Activated CD8-positive, alpha-beta memory T cell treated with anti-CD3 and anti-CD28 coated beads, Interleukin-2, amount 10 ng/mL, durations not matched to agents 7 days and 5 days (primary cell): ENCODE results near the gene PLXDC2. TPM values are rescaled to one million over a fixed set of nuclear protein-coding genes. Genes with fewer than 3 reads are reported as not detected.

Experiments used
- ATAC-seq: fragments of 150-1000 bp; cut with Tn5 transposase; one replicate; pipeline ENCODE4 v1.10.0; 2021; ENCODE audit warnings: moderate library complexity
- CTCF ChIA-PET: fragments of 350-600 bp; sonication (Branson Sonifier 250); formaldehyde crosslinking; loops from one replicate; lab custom pipeline; 2021; ENCODE audit warnings: antibody characterized with exemption; lab: Charles Lee
- DNase-seq: peaks from one replicate; pipeline ENCODE4 v3.0.0-alpha.2; 2020
- H3K27ac Mint-ChIP-seq: one replicate; pipeline ENCODE4 v1.8.0; 2021; ENCODE audit warnings: mild to moderate bottlenecking, mixed read lengths
- H3K27me3 Mint-ChIP-seq: one replicate; pipeline ENCODE4 v1.8.0; 2021; ENCODE audit warnings: mixed read lengths
- H3K36me3 Mint-ChIP-seq: one replicate; pipeline ENCODE4 v1.8.0; 2021; ENCODE audit warnings: mild to moderate bottlenecking, mixed read lengths
- H3K4me1 Mint-ChIP-seq: one replicate; pipeline ENCODE4 v1.8.0; 2021; ENCODE audit warnings: mixed read lengths
- H3K4me3 Mint-ChIP-seq: one replicate; pipeline ENCODE4 v1.8.0; 2021; ENCODE audit warnings: mild to moderate bottlenecking, moderate library complexity, mixed read lengths
- H3K9me3 Mint-ChIP-seq: one replicate; pipeline ENCODE4 v1.8.0; 2022; ENCODE audit warnings: low read depth, mixed read lengths
- total RNA-seq, 2 experiments: library from RNA; stranded (reverse); gene quantifications; one replicate each; pipeline ENCODE4 v1.2.3, GENCODE V29; 2021

PLXDC2 gene
- total RNA-seq, 2 experiments from 2014 or later, result 0.05 TPM; not detected in 1

DNA sequence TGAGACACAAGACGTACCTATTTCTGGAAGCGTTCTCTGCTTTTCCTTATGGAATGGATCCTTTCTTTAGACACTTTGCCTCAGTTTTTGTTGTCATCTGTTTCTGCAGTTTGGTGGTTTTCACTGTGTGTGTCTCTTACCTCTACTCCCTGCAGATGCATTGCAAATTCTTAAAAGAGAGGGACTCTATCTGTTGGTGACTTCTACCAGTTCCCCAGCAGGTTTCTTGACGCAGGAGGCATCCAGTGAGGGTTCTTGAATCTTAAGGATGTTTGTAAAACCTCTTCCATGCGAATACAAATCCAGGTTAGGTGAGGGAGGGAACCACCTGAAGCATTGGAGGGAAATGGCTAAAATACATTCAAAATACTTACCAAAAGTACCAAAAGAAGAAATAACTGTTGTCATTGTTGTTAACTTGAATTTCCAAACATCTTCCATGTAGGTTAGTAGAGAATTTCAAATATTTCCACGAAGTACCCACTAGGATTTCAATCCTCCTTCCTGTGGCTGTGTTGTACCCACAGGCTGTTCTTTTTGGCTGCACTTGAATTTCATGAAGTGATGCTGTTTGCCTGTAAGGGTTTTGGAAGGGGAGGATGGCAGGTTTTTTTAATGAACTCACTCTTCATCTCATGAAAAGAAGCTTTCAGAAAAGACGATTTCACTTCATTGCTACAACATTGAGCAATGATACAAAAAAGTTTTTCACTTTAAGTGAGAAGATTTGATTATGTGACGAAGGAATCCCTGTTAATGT, 32.2 kb downstream of the PLXDC2 start:
- H3K27ac Mint-ChIP-seq, result no peak overlapping the region
- no peak for ATAC-seq
- H3K36me3 Mint-ChIP-seq, result no peaks in the 10 kb centered on the region
- H3K4me3 Mint-ChIP-seq, result no peak overlapping the region
- no peaks in the 10 kb centered on the region for H3K27me3 Mint-ChIP-seq
- H3K4me1 Mint-ChIP-seq, result no peaks in the 10 kb centered on the region
- DNase-seq, result no peak
- peaks cover 3% of the 10 kb centered on the region for H3K9me3 Mint-ChIP-seq
- CTCF ChIA-PET, result no interaction called here

GRCh38 chr10:19853831-19854230, 37.6 kb downstream of the PLXDC2 start:
- Mint-ChIP-seq H3K9me3 (no peaks in the 10 kb centered on the region), H3K27ac (no peak overlapping the region), H3K36me3 (no peaks in the 10 kb centered on the region), H3K4me3 (no peak overlapping the region), H3K27me3 (no peaks in the 10 kb centered on the region), H3K4me1 (no peaks in the 10 kb centered on the region)
- CTCF ChIA-PET, result no interaction called here
- ATAC-seq, result no peak
- DNase-seq, result no peak

DNA sequence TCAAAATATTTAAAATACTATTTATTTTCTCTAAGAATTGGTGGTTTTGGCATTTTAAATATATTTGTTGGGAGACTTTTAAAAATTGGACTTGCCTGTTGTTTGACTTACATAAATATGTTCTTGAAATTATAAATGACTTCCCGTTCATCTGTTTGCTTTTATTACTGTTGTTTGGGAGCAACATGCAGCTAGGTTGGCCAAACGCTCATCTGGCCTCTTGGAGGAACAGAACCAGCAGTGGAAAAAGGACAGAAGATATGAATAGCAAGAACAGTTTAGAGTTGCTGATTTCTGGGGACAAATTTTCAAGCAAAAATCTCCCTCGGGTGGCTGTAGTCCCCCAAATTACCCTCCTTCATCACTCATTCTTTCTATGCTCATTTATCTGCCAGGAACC, 41.6 kb downstream of the PLXDC2 start:
- H3K36me3 Mint-ChIP-seq, result no peaks in the 10 kb centered on the region
- DNase-seq (no peak), ATAC-seq (no peak)
- CTCF ChIA-PET, result no interaction called here
- no peaks in the 10 kb centered on the region for H3K9me3 Mint-ChIP-seq
- H3K4me3 Mint-ChIP-seq, result no peak overlapping the region
- no peaks in the 10 kb centered on the region for H3K27me3 Mint-ChIP-seq
- H3K27ac Mint-ChIP-seq, result no peak overlapping the region
- no peaks in the 10 kb centered on the region for H3K4me1 Mint-ChIP-seq

DNA sequence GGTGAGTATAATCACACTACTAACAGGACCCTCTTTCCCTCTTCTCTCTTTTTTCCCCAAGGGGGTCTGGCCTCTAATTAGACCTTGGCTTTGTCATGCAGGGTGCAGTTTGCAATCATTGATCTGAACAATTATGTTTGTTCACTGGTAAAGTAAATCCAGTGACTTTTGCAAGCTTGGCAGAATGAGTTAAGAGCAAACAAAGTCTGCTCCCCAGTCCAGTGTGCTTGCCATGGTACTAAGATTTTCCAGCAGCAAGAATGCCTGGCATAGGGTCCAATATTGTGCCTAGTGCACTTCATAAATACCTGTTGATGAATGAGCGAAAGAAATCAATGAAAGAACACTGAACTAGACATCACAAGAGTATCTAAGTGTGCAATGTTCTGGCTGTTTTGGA, 43.9 kb downstream of the PLXDC2 start:
- no peaks in the 10 kb centered on the region for H3K4me1 Mint-ChIP-seq
- no peak for ATAC-seq
- H3K27ac Mint-ChIP-seq, result no peak overlapping the region
- CTCF ChIA-PET, result no interaction called here
- H3K27me3 Mint-ChIP-seq, result no peaks in the 10 kb centered on the region
- H3K4me3 Mint-ChIP-seq, result no peak overlapping the region
- DNase-seq, result no peak
- H3K36me3 Mint-ChIP-seq, result no peaks in the 10 kb centered on the region
- peaks cover 3% of the 10 kb centered on the region for H3K9me3 Mint-ChIP-seq

- CTCF ChIA-PET, result no interaction called here
- H3K27ac Mint-ChIP-seq, result no peak overlapping the region
- peaks cover 3% of the 10 kb centered on the region for H3K9me3 Mint-ChIP-seq
- H3K4me1 Mint-ChIP-seq, result no peaks in the 10 kb centered on the region
- ATAC-seq (no peak), DNase-seq (no peak)
- H3K4me3 Mint-ChIP-seq, result no peak overlapping the region
- H3K27me3 Mint-ChIP-seq, result no peaks in the 10 kb centered on the region
- no peaks in the 10 kb centered on the region for H3K36me3 Mint-ChIP-seq
Measured at GRCh38 chr10:19862811-19863515, 46.7 kb downstream of the PLXDC2 start.

DNA sequence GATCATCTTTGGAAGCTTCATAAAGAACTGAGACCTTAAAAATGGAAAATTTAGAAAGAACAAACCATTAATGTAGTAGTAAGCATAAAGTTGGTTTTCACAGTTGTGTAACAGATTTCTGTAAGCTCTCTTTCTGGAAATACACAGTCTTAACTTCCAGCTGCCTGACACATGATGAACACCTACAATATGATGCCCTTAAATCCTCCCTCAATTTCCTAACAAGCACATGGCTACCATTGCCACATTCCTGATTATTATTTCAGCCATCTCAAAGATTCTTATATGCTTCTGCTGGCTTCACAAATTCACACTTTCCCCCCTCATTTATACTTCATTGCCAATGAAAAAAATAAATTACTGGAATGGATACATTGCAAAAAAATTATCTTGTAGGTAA, 49.4 kb downstream of the PLXDC2 start:
- DNase-seq, result no peak
- Mint-ChIP-seq H3K9me3 (peaks cover 7% of the 10 kb centered on the region), H3K27me3 (no peaks in the 10 kb centered on the region), H3K4me1 (no peaks in the 10 kb centered on the region), H3K27ac (no peak overlapping the region), H3K4me3 (no peak overlapping the region), H3K36me3 (no peaks in the 10 kb centered on the region)
- CTCF ChIA-PET, result no interaction called here
- ATAC-seq, result no peak

- H3K36me3 Mint-ChIP-seq, result no peaks in the 10 kb centered on the region
- H3K4me3 Mint-ChIP-seq, result no peak overlapping the region
- ATAC-seq, result no peak
- H3K4me1 Mint-ChIP-seq, result no peaks in the 10 kb centered on the region
- H3K9me3 Mint-ChIP-seq, result peaks cover 7% of the 10 kb centered on the region
- no peak for DNase-seq
- no peak overlapping the region for H3K27ac Mint-ChIP-seq
- CTCF ChIA-PET, result no interaction called here
- no peaks in the 10 kb centered on the region for H3K27me3 Mint-ChIP-seq
Measured at GRCh38 chr10:19869370-19869769, 53.1 kb downstream of the PLXDC2 start.

- H3K9me3 Mint-ChIP-seq, result peaks cover 8% of the 10 kb centered on the region
Measured at GRCh38 chr10:19872504-19873271, 56.5 kb downstream of the PLXDC2 start.

GRCh38 chr10:19874190-19874589, 58.0 kb downstream of the PLXDC2 start:
- peaks cover 12% of the 10 kb centered on the region for H3K9me3 Mint-ChIP-seq
- no peaks in the 10 kb centered on the region for H3K4me1 Mint-ChIP-seq
- no peak for ATAC-seq
- H3K27me3 Mint-ChIP-seq, result no peaks in the 10 kb centered on the region
- H3K27ac Mint-ChIP-seq, result no peak overlapping the region
- no peaks in the 10 kb centered on the region for H3K36me3 Mint-ChIP-seq
- no peak for DNase-seq
- H3K4me3 Mint-ChIP-seq, result no peak overlapping the region
- CTCF ChIA-PET, result no interaction called here

More at GRCh38 chr10:19872504-19873271, 56.5 kb downstream of the PLXDC2 start:
- no peak overlapping the region for H3K27ac Mint-ChIP-seq
- H3K4me1 Mint-ChIP-seq, result no peaks in the 10 kb centered on the region
- no peak for DNase-seq
- ATAC-seq, result no peak
- H3K27me3 Mint-ChIP-seq, result no peaks in the 10 kb centered on the region
- H3K4me3 Mint-ChIP-seq, result no peak overlapping the region
- CTCF ChIA-PET, result no interaction called here
- H3K36me3 Mint-ChIP-seq, result no peaks in the 10 kb centered on the region

DNA sequence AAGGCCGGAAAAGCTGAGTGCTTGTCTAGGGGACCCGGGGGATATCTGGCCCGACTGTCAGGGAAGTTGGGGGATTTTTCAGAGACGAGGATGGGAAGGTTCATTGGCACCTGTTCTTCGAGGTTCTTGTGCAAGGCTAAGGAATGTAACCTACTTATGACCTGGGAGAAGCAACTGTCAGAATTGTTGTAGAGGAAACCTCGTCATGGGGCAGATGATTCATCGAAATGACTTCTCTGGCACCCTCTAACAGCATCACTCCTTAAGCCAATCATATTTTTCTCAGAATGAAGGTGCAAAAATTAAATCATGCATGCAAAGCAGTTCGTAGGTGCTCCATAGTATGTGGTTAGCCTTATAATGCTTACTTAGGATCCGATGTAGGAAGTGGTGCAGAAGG, 58.6 kb downstream of the PLXDC2 start:
- H3K4me1 Mint-ChIP-seq, result no peaks in the 10 kb centered on the region
- H3K36me3 Mint-ChIP-seq, result no peaks in the 10 kb centered on the region
- H3K9me3 Mint-ChIP-seq, result peaks cover 13% of the 10 kb centered on the region
- DNase-seq (no peak), ATAC-seq (no peak)
- H3K27me3 Mint-ChIP-seq, result no peaks in the 10 kb centered on the region
- H3K27ac Mint-ChIP-seq, result no peak overlapping the region
- H3K4me3 Mint-ChIP-seq, result no peak overlapping the region
- CTCF ChIA-PET, result no interaction called here

DNA sequence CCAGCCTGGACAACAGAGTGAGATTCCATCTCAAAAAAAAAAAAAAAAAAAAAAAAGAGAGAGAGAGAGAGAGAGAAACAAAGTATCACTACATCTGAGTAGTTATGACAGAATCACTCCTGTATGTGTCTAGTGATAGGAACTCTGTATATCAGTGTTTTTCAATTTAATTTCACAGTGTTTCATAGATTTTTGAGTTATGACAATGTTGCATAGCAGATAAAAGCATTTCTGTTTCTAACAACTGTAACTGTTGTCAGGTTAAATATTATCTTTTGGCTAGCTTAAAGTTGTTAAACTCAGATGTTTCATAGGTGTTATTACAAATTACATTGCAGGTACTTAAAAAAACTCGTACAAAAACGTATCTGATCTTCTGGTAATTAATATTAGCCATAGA, 60.3 kb downstream of the PLXDC2 start:
- H3K4me3 Mint-ChIP-seq, result no peak overlapping the region
- no peaks in the 10 kb centered on the region for H3K27me3 Mint-ChIP-seq
- H3K9me3 Mint-ChIP-seq, result peaks cover 10% of the 10 kb centered on the region
- CTCF ChIA-PET, result no interaction called here
- H3K27ac Mint-ChIP-seq, result no peak overlapping the region
- H3K4me1 Mint-ChIP-seq, result no peaks in the 10 kb centered on the region
- DNase-seq, result no peak
- no peaks in the 10 kb centered on the region for H3K36me3 Mint-ChIP-seq
- no peak for ATAC-seq

DNA sequence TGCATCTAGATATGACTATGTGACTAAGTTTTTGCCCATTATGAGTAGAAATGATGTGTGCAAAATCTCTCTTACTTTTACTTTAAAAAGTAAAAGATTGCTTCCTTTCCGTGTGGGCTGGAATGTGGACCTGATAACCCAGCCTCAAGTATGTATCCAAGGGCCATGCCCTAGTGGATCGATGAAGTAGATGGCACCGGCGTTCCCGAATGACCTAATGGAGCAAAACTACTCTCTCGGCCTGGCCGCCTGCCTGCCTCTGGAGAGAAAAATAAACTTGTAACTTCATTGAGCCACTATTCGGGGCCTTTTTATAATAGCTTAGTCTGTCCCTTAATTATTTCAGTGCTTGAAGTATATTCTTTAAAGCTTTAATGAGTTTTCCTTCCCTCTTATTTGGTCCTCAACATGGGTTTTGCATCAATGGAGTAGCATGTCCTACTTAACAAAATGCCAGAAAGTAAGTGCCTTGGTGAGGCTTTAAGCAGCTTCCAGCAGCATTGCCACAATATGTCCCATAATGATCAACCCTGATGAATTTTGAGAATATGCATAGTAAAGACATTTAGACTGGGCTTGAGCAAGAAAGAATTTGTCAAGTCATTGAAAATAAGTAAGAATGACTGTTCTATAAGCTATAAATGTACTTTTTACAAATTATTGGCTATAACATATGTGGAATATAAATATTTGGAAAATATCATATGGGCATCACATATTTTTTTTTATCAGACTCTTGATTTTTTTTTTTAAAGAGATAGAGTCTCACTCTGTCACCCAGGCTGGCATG, 61.4 kb downstream of the PLXDC2 start:
- peaks cover 10% of the 10 kb centered on the region for H3K9me3 Mint-ChIP-seq
- no peak overlapping the region for H3K4me3 Mint-ChIP-seq
- no peaks in the 10 kb centered on the region for H3K27me3 Mint-ChIP-seq
- ATAC-seq, result no peak
- H3K27ac Mint-ChIP-seq, result no peak overlapping the region
- H3K4me1 Mint-ChIP-seq, result no peaks in the 10 kb centered on the region
- DNase-seq, result no peak
- CTCF ChIA-PET, result no interaction called here
- no peaks in the 10 kb centered on the region for H3K36me3 Mint-ChIP-seq

- Mint-ChIP-seq H3K4me3 (no peak overlapping the region), H3K27ac (no peak overlapping the region)
- no peak for ATAC-seq
Measured at GRCh38 chr10:19882621-19883020, 66.4 kb downstream of the PLXDC2 start.

More at GRCh38 chr10:19882621-19883020, 66.4 kb downstream of the PLXDC2 start:
- Mint-ChIP-seq H3K4me1 (no peaks in the 10 kb centered on the region), H3K27me3 (no peaks in the 10 kb centered on the region), H3K36me3 (no peaks in the 10 kb centered on the region), H3K9me3 (peaks cover 7% of the 10 kb centered on the region)
- DNase-seq, result no peak
- CTCF ChIA-PET, result interaction anchor here (0.7 kb wide), 1 partner anchor 335 kb away, joined by 3 read pairs; no protein-coding TSS in a partner anchor
